Stimulated activated CD8-positive, alpha-beta memory T cell treated with anti-CD3 and anti-CD28 coated beads, Interleukin-7, amount 100 ng/mL, for 1 hour (primary cell): ENCODE measurements around the gene SLC19A3.
"Not testable (repeated sequence)": the region's sequence is repeated elsewhere in the genome, so short reads cannot be mapped to it uniquely, and the experiment has no call there.

Source experiments
- DNase-seq, 2 donors: peaks; one replicate each; pipeline ENCODE4 v3.0.0-alpha.2; 2020; ENCODE audit warnings: low read depth in 2 of 2

Gene SLC19A3

GRCh38 chr2:227717687-227718567 is at the start of gene SLC19A3:
Gene SLC19A3 (minus strand): TSS chr2:227718028. CDS start chr2:227702318, 15,710 bp downstream.
- DNase-seq, result no peak

- DNase-seq, result peak; percentile 6 to 13
These were observed 48.6 kb upstream of the SLC19A3 start for GRCh38 chr2:227766373-227766883.

GRCh38 chr2:227765788-227766372 is 48.1 kb upstream of the SLC19A3 start:
- DNase-seq, result no peak

GRCh38 chr2:227761740-227762476 is 44.1 kb upstream of the SLC19A3 start:
- DNase-seq, result no peak

- DNase-seq, result no peak
These were observed 41.7 kb upstream of the SLC19A3 start for GRCh38 chr2:227759411-227760118.

GRCh38 chr2:227756261-227756660 is 38.4 kb upstream of the SLC19A3 start:
- not testable (repeated sequence) for DNase-seq

- DNase-seq, result no peak
These were observed 30.3 kb upstream of the SLC19A3 start for GRCh38 chr2:227748079-227748478.

- DNase-seq, result no peak
These were observed 27.8 kb upstream of the SLC19A3 start, which contains the start of gene SCYGR8 for GRCh38 chr2:227745594-227745993. Gene SCYGR8 (plus strand): TSS chr2:227745894. CDS start chr2:227745894, 0 bp downstream.

- not testable (repeated sequence) for DNase-seq
These were observed 22.9 kb upstream of the SLC19A3 start for GRCh38 chr2:227740705-227741104.

GRCh38 chr2:227739351-227739750 is 21.5 kb upstream of the SLC19A3 start:
- DNase-seq, result no peak

GRCh38 chr2:227728035-227728434 is 10.2 kb upstream of the SLC19A3 start, which contains the start of gene SCYGR7:
Gene SCYGR7 (plus strand): TSS chr2:227728335. CDS start chr2:227728335, 0 bp downstream.
- DNase-seq, result no peak

GRCh38 chr2:227724394-227725039 is 6.7 kb upstream of the SLC19A3 start, which contains the start of gene SCYGR6:
Gene SCYGR6 (minus strand): TSS chr2:227724757. CDS start chr2:227724757, 0 bp downstream.
- DNase-seq, result no peak

GRCh38 chr2:227722821-227723220 is 5.0 kb upstream of the SLC19A3 start:
- DNase-seq, result not testable (repeated sequence)

- DNase-seq, result no peak
These were observed 2.9 kb upstream of the SLC19A3 start for GRCh38 chr2:227720680-227721079.

GRCh38 chr2:227719641-227720040 is 1.8 kb upstream of the SLC19A3 start:
- DNase-seq, result no peak

- DNase-seq, result no peak
These were observed 1.3 kb downstream of the SLC19A3 start for GRCh38 chr2:227716501-227716900.

GRCh38 chr2:227713291-227713690 is 4.5 kb downstream of the SLC19A3 start:
- no peak for DNase-seq

GRCh38 chr2:227710986-227711385 is 6.8 kb downstream of the SLC19A3 start:
- no peak for DNase-seq

- DNase-seq, result no peak
These were observed 10.4 kb downstream of the SLC19A3 start for GRCh38 chr2:227707390-227707789.

- DNase-seq, result no peak
These were observed 11.0 kb downstream of the SLC19A3 start for GRCh38 chr2:227706859-227707258.

GRCh38 chr2:227703961-227704360 is 13.9 kb downstream of the SLC19A3 start:
- no peak for DNase-seq
